GM12878 (cell line): ENCODE measurements around the gene TBC1D25.
A peak's percentile ranks its signal among the peaks of the same experiment; 100 is the strongest.

ENCODE experiments used
- ATF3 ChIP-seq: IDR thresholded peaks from 2 replicates; pipeline ENCODE4 v1.6.1; 2011; ENCODE audit warnings: low read depth, mild to moderate bottlenecking, low read length, moderate library complexity, borderline replicate concordance; ENCODE audit errors: extremely low read depth
- BCL11A ChIP-seq: IDR thresholded peaks from 2 replicates; pipeline ENCODE4 v1.6.1; 2011; ENCODE audit warnings: low read depth, low read length
- MYC ChIP-seq: IDR thresholded peaks from 2 replicates; pipeline ENCODE4 v1.6.1; 2011; ENCODE audit warnings: mild to moderate bottlenecking, low read length, moderate library complexity, inconsistent platforms; ENCODE audit not compliant: insufficient read depth, insufficient replicate concordance, insufficient read length, severe bottlenecking
- NFIC ChIP-seq: IDR thresholded peaks from 2 replicates; pipeline ENCODE4 v1.6.1; 2012; ENCODE audit warnings: low read depth, mild to moderate bottlenecking, inconsistent platforms, low read length, moderate library complexity
- NR2C2 ChIP-seq: IDR thresholded peaks from 2 replicates; pipeline ENCODE4 v1.6.1; 2011; ENCODE audit warnings: borderline replicate concordance, low read depth; ENCODE audit not compliant: control insufficient read depth, insufficient read length
- POLR2A ChIP-seq: IDR thresholded peaks from 2 replicates; pipeline ENCODE4 v1.6.1; 2011; ENCODE audit warnings: low read depth, mild to moderate bottlenecking, low read length
- TCF12 ChIP-seq: IDR thresholded peaks from 2 replicates; pipeline ENCODE4 v1.6.1; 2011; ENCODE audit warnings: low read depth, mild to moderate bottlenecking, low read length
- YY1 ChIP-seq: IDR thresholded peaks from 2 replicates; pipeline ENCODE4 v1.6.1; 2011; ENCODE audit warnings: low read depth, mild to moderate bottlenecking, low read length
- TF ChIP-seq, protein P1 (sequence below): IDR thresholded peaks from 2 replicates; pipeline ENCODE4 v1.6.1; 2011; ENCODE audit warnings: low read depth, low read length, improper control_type of control experiment, borderline replicate concordance
- TF ChIP-seq, protein P2 (sequence below), 3 experiments: IDR thresholded peaks in 2 of 3; conservative IDR thresholded peaks in 1 of 3; 2 replicates each; pipeline ENCODE4 v1.5.1; 2011; ENCODE audit warnings: low read depth in 3 of 3, low read length in 3 of 3, mild to moderate bottlenecking in 3 of 3, control low read depth in 2 of 3, moderate library complexity in 2 of 3, inconsistent platforms in 1 of 3, mixed read lengths in 1 of 3; ENCODE audit not compliant: control insufficient read depth in 2 of 3, insufficient read depth in 1 of 3; ENCODE audit errors: extremely low read depth in 1 of 3
- TF ChIP-seq, protein P3 (sequence below): fragments of 450-650 bp; IDR thresholded peaks from 2 replicates; pipeline ENCODE4 v1.6.1; 2017; ENCODE audit warnings: mild to moderate bottlenecking
- TF ChIP-seq, protein P4 (sequence below): fragments of 450-650 bp; formaldehyde crosslinking; IDR thresholded peaks from 2 replicates; pipeline ENCODE4 v1.4.0; 2020; ENCODE audit warnings: mild to moderate bottlenecking, moderate library complexity

GRCh38 chrX:48493890-48494364 lies 45.6 kb upstream of the TBC1D25 start:
- TF ChIP-seq, protein P1, sequence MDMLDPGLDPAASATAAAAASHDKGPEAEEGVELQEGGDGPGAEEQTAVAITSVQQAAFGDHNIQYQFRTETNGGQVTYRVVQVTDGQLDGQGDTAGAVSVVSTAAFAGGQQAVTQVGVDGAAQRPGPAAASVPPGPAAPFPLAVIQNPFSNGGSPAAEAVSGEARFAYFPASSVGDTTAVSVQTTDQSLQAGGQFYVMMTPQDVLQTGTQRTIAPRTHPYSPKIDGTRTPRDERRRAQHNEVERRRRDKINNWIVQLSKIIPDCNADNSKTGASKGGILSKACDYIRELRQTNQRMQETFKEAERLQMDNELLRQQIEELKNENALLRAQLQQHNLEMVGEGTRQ, result no peak
- TF ChIP-seq YY1 (no peak), NR2C2 (no peak), BCL11A (no peak), MYC (no peak), NFIC (no peak), TCF12 (no peak), ATF3 (no peak), POLR2A (no peak)
- TF ChIP-seq, protein P2, sequence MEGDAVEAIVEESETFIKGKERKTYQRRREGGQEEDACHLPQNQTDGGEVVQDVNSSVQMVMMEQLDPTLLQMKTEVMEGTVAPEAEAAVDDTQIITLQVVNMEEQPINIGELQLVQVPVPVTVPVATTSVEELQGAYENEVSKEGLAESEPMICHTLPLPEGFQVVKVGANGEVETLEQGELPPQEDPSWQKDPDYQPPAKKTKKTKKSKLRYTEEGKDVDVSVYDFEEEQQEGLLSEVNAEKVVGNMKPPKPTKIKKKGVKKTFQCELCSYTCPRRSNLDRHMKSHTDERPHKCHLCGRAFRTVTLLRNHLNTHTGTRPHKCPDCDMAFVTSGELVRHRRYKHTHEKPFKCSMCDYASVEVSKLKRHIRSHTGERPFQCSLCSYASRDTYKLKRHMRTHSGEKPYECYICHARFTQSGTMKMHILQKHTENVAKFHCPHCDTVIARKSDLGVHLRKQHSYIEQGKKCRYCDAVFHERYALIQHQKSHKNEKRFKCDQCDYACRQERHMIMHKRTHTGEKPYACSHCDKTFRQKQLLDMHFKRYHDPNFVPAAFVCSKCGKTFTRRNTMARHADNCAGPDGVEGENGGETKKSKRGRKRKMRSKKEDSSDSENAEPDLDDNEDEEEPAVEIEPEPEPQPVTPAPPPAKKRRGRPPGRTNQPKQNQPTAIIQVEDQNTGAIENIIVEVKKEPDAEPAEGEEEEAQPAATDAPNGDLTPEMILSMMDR (IDR thresholded peaks at IDR 0.05 in 2 of 3, conservative IDR thresholded peaks at IDR 0.05 in 1 of 3; ENCODE audit: control insufficient read depth in 2 of 3, extremely low read depth in 1 of 3, insufficient read depth in 1 of 3, low read depth in 3 of 3, low read length in 3 of 3), result peak in 1 of 3 experiments; percentile 30; a peak in 3 of 6 replicates
- TF ChIP-seq, protein P3, sequence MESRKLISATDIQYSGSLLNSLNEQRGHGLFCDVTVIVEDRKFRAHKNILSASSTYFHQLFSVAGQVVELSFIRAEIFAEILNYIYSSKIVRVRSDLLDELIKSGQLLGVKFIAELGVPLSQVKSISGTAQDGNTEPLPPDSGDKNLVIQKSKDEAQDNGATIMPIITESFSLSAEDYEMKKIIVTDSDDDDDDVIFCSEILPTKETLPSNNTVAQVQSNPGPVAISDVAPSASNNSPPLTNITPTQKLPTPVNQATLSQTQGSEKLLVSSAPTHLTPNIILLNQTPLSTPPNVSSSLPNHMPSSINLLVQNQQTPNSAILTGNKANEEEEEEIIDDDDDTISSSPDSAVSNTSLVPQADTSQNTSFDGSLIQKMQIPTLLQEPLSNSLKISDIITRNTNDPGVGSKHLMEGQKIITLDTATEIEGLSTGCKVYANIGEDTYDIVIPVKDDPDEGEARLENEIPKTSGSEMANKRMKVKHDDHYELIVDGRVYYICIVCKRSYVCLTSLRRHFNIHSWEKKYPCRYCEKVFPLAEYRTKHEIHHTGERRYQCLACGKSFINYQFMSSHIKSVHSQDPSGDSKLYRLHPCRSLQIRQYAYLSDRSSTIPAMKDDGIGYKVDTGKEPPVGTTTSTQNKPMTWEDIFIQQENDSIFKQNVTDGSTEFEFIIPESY, result no peak
- TF ChIP-seq, protein P4, sequence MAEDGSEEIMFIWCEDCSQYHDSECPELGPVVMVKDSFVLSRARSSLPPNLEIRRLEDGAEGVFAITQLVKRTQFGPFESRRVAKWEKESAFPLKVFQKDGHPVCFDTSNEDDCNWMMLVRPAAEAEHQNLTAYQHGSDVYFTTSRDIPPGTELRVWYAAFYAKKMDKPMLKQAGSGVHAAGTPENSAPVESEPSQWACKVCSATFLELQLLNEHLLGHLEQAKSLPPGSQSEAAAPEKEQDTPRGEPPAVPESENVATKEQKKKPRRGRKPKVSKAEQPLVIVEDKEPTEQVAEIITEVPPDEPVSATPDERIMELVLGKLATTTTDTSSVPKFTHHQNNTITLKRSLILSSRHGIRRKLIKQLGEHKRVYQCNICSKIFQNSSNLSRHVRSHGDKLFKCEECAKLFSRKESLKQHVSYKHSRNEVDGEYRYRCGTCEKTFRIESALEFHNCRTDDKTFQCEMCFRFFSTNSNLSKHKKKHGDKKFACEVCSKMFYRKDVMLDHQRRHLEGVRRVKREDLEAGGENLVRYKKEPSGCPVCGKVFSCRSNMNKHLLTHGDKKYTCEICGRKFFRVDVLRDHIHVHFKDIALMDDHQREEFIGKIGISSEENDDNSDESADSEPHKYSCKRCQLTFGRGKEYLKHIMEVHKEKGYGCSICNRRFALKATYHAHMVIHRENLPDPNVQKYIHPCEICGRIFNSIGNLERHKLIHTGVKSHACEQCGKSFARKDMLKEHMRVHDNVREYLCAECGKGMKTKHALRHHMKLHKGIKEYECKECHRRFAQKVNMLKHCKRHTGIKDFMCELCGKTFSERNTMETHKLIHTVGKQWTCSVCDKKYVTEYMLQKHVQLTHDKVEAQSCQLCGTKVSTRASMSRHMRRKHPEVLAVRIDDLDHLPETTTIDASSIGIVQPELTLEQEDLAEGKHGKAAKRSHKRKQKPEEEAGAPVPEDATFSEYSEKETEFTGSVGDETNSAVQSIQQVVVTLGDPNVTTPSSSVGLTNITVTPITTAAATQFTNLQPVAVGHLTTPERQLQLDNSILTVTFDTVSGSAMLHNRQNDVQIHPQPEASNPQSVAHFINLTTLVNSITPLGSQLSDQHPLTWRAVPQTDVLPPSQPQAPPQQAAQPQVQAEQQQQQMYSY (CRISPR knock-in tag), result no peak
